ENCODE data around the gene DYNLRB1. TPM values are rescaled to one million over a fixed set of nuclear protein-coding genes. Genes with fewer than 3 reads are reported as not detected.

The DYNLRB1 gene
- total and polyA plus RNA-seq, 10 of the 15 experiments (the other 5 are each of a cell fraction or from before 2014, with no cell fraction given) = 87.9 to 313 (median 153) TPM

DNA sequence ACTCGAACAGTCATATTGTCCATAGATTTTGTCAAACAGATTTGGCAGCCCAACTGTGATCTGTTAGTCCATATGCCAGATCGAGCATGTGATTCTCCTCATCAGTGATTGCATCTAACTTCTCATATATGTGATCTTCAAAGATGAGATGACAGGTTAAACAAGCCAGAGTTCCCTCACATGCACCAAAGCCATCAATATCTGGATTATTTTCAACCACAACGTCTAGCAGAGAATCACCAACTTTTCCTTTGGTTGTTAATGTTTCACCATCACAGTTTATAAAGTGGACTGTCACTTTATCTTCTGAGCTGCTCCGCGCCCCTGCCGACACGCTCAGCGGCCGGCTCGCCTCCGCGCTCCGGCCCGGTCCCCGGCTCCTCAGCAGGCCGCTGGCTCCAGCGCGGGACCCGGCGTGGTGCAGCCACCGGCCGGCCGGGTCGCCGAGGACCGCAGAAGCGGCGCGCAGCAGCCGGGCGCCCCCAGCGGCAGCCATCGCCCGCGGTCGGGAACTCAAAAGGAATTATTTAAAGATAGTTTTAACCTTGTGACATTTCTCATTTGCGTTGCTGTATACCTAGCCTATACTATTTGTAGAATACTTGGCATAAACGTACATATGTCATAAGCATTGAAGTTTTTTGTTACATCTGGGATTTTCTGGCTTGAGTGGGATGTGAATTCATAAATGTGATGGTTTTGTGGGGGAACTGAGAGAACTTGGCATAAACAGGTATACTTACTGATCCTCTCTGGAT, 40.1 kb upstream of the DYNLRB1 start:
- H3K4me1 ChIP-seq (ENCODE audit: control insufficient read depth, insufficient read depth, low read length) = peaks cover 8% of the 10 kb centered on the region
- SMC1A ChIA-PET (ENCODE audit: uncharacterized antibody, unreplicated experiment) = interaction anchor here (1.7 to 2.9 kb wide), 3 partner anchors 16 to 163 kb away, joined by 5 to 17 read pairs (median 6); no protein-coding TSS in a partner anchor
- TF ChIP-seq MEF2B (IDR thresholded peaks at IDR 0.05; ENCODE audit: partially characterized antibody, poor library complexity, severe bottlenecking) = no peak
- no peak for TF ChIP-seq ASH2L (IDR thresholded peaks at IDR 0.05; ENCODE audit: borderline replicate concordance, low read depth)
- TF ChIP-seq BACH1 (IDR thresholded peaks at IDR 0.05; ENCODE audit: borderline replicate concordance) = no peak
- TF ChIP-seq RAD21 (IDR thresholded peaks at IDR 0.05; ENCODE audit: insufficient read depth, low read depth, low read length) = peak; percentile 43
- TF ChIP-seq EED (IDR thresholded peaks at IDR 0.05; ENCODE audit: low read depth) = no peak
- TF ChIP-seq, protein P1, sequence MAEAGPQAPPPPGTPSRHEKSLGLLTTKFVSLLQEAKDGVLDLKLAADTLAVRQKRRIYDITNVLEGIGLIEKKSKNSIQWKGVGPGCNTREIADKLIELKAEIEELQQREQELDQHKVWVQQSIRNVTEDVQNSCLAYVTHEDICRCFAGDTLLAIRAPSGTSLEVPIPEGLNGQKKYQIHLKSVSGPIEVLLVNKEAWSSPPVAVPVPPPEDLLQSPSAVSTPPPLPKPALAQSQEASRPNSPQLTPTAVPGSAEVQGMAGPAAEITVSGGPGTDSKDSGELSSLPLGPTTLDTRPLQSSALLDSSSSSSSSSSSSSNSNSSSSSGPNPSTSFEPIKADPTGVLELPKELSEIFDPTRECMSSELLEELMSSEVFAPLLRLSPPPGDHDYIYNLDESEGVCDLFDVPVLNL (IDR thresholded peaks at IDR 0.05; ENCODE audit: low read depth, low read length) = no peak
- TF ChIP-seq POLR2A (IDR thresholded peaks at IDR 0.05; ENCODE audit: low read depth, low read length) = no peak
- no peak for TF ChIP-seq TARDBP (IDR thresholded peaks at IDR 0.05; ENCODE audit: borderline replicate concordance)
- TF ChIP-seq CEBPB (IDR thresholded peaks at IDR 0.05; ENCODE audit: borderline replicate concordance in 1 of 2, low read depth in 2 of 2, low read length in 2 of 2) = no peak
- TF ChIP-seq, protein P2, sequence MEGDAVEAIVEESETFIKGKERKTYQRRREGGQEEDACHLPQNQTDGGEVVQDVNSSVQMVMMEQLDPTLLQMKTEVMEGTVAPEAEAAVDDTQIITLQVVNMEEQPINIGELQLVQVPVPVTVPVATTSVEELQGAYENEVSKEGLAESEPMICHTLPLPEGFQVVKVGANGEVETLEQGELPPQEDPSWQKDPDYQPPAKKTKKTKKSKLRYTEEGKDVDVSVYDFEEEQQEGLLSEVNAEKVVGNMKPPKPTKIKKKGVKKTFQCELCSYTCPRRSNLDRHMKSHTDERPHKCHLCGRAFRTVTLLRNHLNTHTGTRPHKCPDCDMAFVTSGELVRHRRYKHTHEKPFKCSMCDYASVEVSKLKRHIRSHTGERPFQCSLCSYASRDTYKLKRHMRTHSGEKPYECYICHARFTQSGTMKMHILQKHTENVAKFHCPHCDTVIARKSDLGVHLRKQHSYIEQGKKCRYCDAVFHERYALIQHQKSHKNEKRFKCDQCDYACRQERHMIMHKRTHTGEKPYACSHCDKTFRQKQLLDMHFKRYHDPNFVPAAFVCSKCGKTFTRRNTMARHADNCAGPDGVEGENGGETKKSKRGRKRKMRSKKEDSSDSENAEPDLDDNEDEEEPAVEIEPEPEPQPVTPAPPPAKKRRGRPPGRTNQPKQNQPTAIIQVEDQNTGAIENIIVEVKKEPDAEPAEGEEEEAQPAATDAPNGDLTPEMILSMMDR (IDR thresholded peaks at IDR 0.05 in 2 of 3, conservative IDR thresholded peaks at IDR 0.05 in 1 of 3; ENCODE audit: control insufficient read depth in 2 of 3, extremely low read depth in 1 of 3, insufficient read depth in 1 of 3, low read depth in 3 of 3, low read length in 3 of 3) = peak; percentile 28 to 56 (median 44); a peak in 5 of 6 replicates
- TF ChIP-seq, protein P3, sequence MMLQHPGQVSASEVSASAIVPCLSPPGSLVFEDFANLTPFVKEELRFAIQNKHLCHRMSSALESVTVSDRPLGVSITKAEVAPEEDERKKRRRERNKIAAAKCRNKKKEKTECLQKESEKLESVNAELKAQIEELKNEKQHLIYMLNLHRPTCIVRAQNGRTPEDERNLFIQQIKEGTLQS (IDR thresholded peaks at IDR 0.05; ENCODE audit: borderline replicate concordance, extremely low read depth, low read depth, low read length) = no peak
- TF ChIP-seq ETV6 (conservative IDR thresholded peaks at IDR 0.05 in 1 of 2, IDR thresholded peaks at IDR 0.05 in 1 of 2; ENCODE audit: borderline replicate concordance in 1 of 2, low read depth in 1 of 2) = no peak
- TF ChIP-seq, protein P4, sequence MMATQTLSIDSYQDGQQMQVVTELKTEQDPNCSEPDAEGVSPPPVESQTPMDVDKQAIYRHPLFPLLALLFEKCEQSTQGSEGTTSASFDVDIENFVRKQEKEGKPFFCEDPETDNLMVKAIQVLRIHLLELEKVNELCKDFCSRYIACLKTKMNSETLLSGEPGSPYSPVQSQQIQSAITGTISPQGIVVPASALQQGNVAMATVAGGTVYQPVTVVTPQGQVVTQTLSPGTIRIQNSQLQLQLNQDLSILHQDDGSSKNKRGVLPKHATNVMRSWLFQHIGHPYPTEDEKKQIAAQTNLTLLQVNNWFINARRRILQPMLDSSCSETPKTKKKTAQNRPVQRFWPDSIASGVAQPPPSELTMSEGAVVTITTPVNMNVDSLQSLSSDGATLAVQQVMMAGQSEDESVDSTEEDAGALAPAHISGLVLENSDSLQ (IDR thresholded peaks at IDR 0.05) = no peak
- no peak for TF ChIP-seq RB1 (IDR thresholded peaks at IDR 0.05; ENCODE audit: borderline replicate concordance)
- TF ChIP-seq HDGF (IDR thresholded peaks at IDR 0.05) = no peak
- TF ChIP-seq CBX3 (IDR thresholded peaks at IDR 0.05; ENCODE audit: borderline replicate concordance, low read depth) = no peak
- TF ChIP-seq POLR2AphosphoS2 (IDR thresholded peaks at IDR 0.05; ENCODE audit: low read depth, low read length) = no peak
- no peak for TF ChIP-seq EZH2 (IDR thresholded peaks at IDR 0.05; ENCODE audit: borderline replicate concordance, control insufficient read depth, low read depth, low read length)
- TF ChIP-seq FOXK2 (IDR thresholded peaks at IDR 0.05) = peak; percentile 10; the same call in 1 of the 2 replicates

More for the DNA sequence above, 40.1 kb upstream of the DYNLRB1 start:
- FAIRE-seq (no peak), DNase-seq (ENCODE audit: low read depth, low spot score) (no peak), ATAC-seq (peak; percentile 91)
- ChIA-PET CTCF (interaction anchor here (0.7 to 3.6 kb wide), 5 partner anchors 11 to 232 kb away, joined by 3 to 41 read pairs (median 5); no protein-coding TSS in a partner anchor), POLR2A (no interaction called here), RAD21 (ENCODE audit: unreplicated experiment) (interaction anchor here (3.1 kb wide), 1 partner anchor 163 kb away, joined by 15 read pairs; no protein-coding TSS in a partner anchor)
- in situ Hi-C loops (cut with MboI) = no loop called here
- no TSS peak for BruUV-seq (replicated peaks)
- Histone ChIP-seq H3K9ac (ENCODE audit: control insufficient read depth, insufficient read depth, low read length) (no peak overlapping the region), H3K27me3 (replicated peaks in 1 of 2; ENCODE audit: control insufficient read depth in 2 of 2, insufficient read depth in 2 of 2, low read length in 1 of 2) (no peaks in the 10 kb centered on the region), H3K4me2 (ENCODE audit: control insufficient read depth, insufficient read depth) (no peak overlapping the region), H2AFZ (ENCODE audit: control insufficient read depth, low read depth, low read length) (no peak overlapping the region), H3K4me3 (no peak overlapping the region), H3K36me3 (ENCODE audit: control insufficient read depth in 2 of 2, insufficient read depth in 2 of 2, low read length in 1 of 2) (peaks cover 0 to 9% of the 10 kb centered on the region in 2 experiments; a peak in 3 of 4 replicates), H3K79me2 (ENCODE audit: control insufficient read depth, insufficient read depth, low read length) (no peaks in the 10 kb centered on the region), H3K9me3 (replicated peaks; ENCODE audit: control insufficient read depth, insufficient read depth, low read length) (no peaks in the 10 kb centered on the region; the same call in 2 of the 3 replicates), H3K27ac (ENCODE audit: control insufficient read depth, insufficient read depth) (no peak overlapping the region), H4K20me1 (ENCODE audit: control insufficient read depth, insufficient read depth) (no peaks in the 10 kb centered on the region)
- WGBS (ENCODE audit: insufficient coverage, insufficient replicate concordance, low lambda C conversion rate, missing lambda C conversion rate) = 5% methylated on average over 38 of the region's 38 CpGs
- intact Hi-C loops (cut with micrococcal nuclease; ENCODE audit: unreplicated experiment) = loop anchor here (5.0 kb wide), 1 partner anchor 41 kb away; the partner anchor contains the start of gene DYNLRB1
